SJCRH30 (cell line): ENCODE results near the gene NPAS3. TPM values are rescaled to one million over a fixed set of nuclear protein-coding genes. Genes with fewer than 3 reads are reported as not detected.
A peak's percentile ranks its signal among the peaks of the same experiment; 100 is the strongest.

Experiments
- DNase-seq, 2 experiments: peaks; one replicate each; pipeline ENCODE4 v3.0.0-alpha.2; 2015 to 2020
- H3K27ac ChIP-seq: fragments of 250-450 bp; sonication (Bioruptor Pico); 2 replicates; pipeline ENCODE4 v1.5.1; 2020; ENCODE audit warnings: mild to moderate bottlenecking, moderate library complexity
- H3K27me3 ChIP-seq: fragments of 250-450 bp; sonication (Bioruptor Pico); 2 replicates; pipeline ENCODE4 v1.5.1; 2020; ENCODE audit warnings: mild to moderate bottlenecking, moderate library complexity
- H3K36me3 ChIP-seq: fragments of 250-450 bp; sonication (Bioruptor Pico); 2 replicates; pipeline ENCODE4 v1.5.1; 2020; ENCODE audit warnings: mild to moderate bottlenecking, moderate library complexity
- H3K4me1 ChIP-seq: fragments of 250-450 bp; sonication (Bioruptor Pico); 2 replicates; pipeline ENCODE4 v1.5.1; 2020; ENCODE audit warnings: mild to moderate bottlenecking, moderate library complexity
- H3K4me3 ChIP-seq: fragments of 250-450 bp; sonication (Bioruptor Pico); 2 replicates; pipeline ENCODE4 v1.5.1; 2020; ENCODE audit warnings: mild to moderate bottlenecking, moderate library complexity
- H3K9me3 ChIP-seq: fragments of 250-450 bp; sonication (Bioruptor Pico); replicated peaks from 2 replicates; pipeline ENCODE4 v1.5.1; 2020; ENCODE audit warnings: mild to moderate bottlenecking, moderate library complexity
- total RNA-seq: library from RNA; depleted of rRNA; stranded (reverse); fragments of >200 nt; shearing (Covaris generic); gene quantifications from 2 replicates; pipeline ENCODE4 v1.2.3, GENCODE V29; 2014

Gene NPAS3
- total RNA-seq, 1 experiment from 2014 or later, result 1.8 TPM

GRCh38 chr14:33555710-33556350 lies 617.2 kb downstream of the NPAS3 start:
- Histone ChIP-seq H3K27ac (no peak overlapping the region), H3K4me3 (no peak overlapping the region), H3K4me1 (peaks cover 11% of the 10 kb centered on the region), H3K27me3 (no peaks in the 10 kb centered on the region), H3K36me3 (no peaks in the 10 kb centered on the region), H3K9me3 (no peaks in the 10 kb centered on the region)
- DNase-seq, result peak in 1 of 2 experiments; percentile 48

- Histone ChIP-seq H3K27me3 (no peaks in the 10 kb centered on the region), H3K4me1 (peaks cover 11% of the 10 kb centered on the region), H3K36me3 (no peaks in the 10 kb centered on the region), H3K27ac (no peak overlapping the region), H3K9me3 (no peaks in the 10 kb centered on the region), H3K4me3 (no peak overlapping the region)
- DNase-seq, result no peak
These were observed 617.9 kb downstream of the NPAS3 start for GRCh38 chr14:33556382-33557121.

GRCh38 chr14:33560718-33561431 lies 622.2 kb downstream of the NPAS3 start:
- H3K27ac ChIP-seq, result no peak overlapping the region

GRCh38 chr14:33561488-33562175 lies 623.0 kb downstream of the NPAS3 start:
- peaks cover under 1% of the 10 kb centered on the region for H3K4me1 ChIP-seq
- H3K36me3 ChIP-seq, result no peaks in the 10 kb centered on the region
- no peak overlapping the region for H3K27ac ChIP-seq
- H3K9me3 ChIP-seq, result no peaks in the 10 kb centered on the region
- no peak overlapping the region for H3K4me3 ChIP-seq
- DNase-seq, result no peak
- H3K27me3 ChIP-seq, result no peaks in the 10 kb centered on the region

More at GRCh38 chr14:33560718-33561431, 622.2 kb downstream of the NPAS3 start:
- H3K27me3 ChIP-seq, result no peaks in the 10 kb centered on the region
- H3K4me1 ChIP-seq, result peaks cover 6% of the 10 kb centered on the region
- no peaks in the 10 kb centered on the region for H3K36me3 ChIP-seq
- no peaks in the 10 kb centered on the region for H3K9me3 ChIP-seq
- no peak for DNase-seq
- no peak overlapping the region for H3K4me3 ChIP-seq

- no peaks in the 10 kb centered on the region for H3K4me1 ChIP-seq
- no peaks in the 10 kb centered on the region for H3K9me3 ChIP-seq
- no peaks in the 10 kb centered on the region for H3K27me3 ChIP-seq
- no peak overlapping the region for H3K4me3 ChIP-seq
- no peaks in the 10 kb centered on the region for H3K36me3 ChIP-seq
- no peak for DNase-seq
- no peak overlapping the region for H3K27ac ChIP-seq
These were observed 624.7 kb downstream of the NPAS3 start for GRCh38 chr14:33563191-33563900.

- Histone ChIP-seq H3K27me3 (no peaks in the 10 kb centered on the region), H3K27ac (no peak overlapping the region), H3K9me3 (no peaks in the 10 kb centered on the region), H3K4me1 (no peaks in the 10 kb centered on the region), H3K36me3 (no peaks in the 10 kb centered on the region), H3K4me3 (no peak overlapping the region)
- DNase-seq, result no peak
These were observed 625.2 kb downstream of the NPAS3 start for GRCh38 chr14:33563901-33564197.

- Histone ChIP-seq H3K27me3 (no peaks in the 10 kb centered on the region), H3K4me3 (no peak overlapping the region), H3K27ac (no peak overlapping the region), H3K9me3 (no peaks in the 10 kb centered on the region), H3K36me3 (no peaks in the 10 kb centered on the region), H3K4me1 (no peaks in the 10 kb centered on the region)
- no peak for DNase-seq
These were observed 626.3 kb downstream of the NPAS3 start for GRCh38 chr14:33564774-33565630.

- no peak overlapping the region for H3K27ac ChIP-seq
- no peaks in the 10 kb centered on the region for H3K36me3 ChIP-seq
- no peak overlapping the region for H3K4me3 ChIP-seq
- H3K27me3 ChIP-seq, result no peaks in the 10 kb centered on the region
- H3K9me3 ChIP-seq, result no peaks in the 10 kb centered on the region
- H3K4me1 ChIP-seq, result no peaks in the 10 kb centered on the region
- no peak for DNase-seq
These were observed 627.4 kb downstream of the NPAS3 start for GRCh38 chr14:33566082-33566481.

- H3K27ac ChIP-seq, result no peak overlapping the region
- DNase-seq, result no peak
- no peaks in the 10 kb centered on the region for H3K4me1 ChIP-seq
These were observed 628.5 kb downstream of the NPAS3 start for GRCh38 chr14:33567023-33567728.

GRCh38 chr14:33567731-33568130 lies 629.1 kb downstream of the NPAS3 start:
- Histone ChIP-seq H3K4me1 (no peaks in the 10 kb centered on the region), H3K36me3 (no peaks in the 10 kb centered on the region), H3K9me3 (no peaks in the 10 kb centered on the region), H3K27me3 (no peaks in the 10 kb centered on the region), H3K4me3 (no peak overlapping the region), H3K27ac (no peak overlapping the region)
- no peak for DNase-seq

More at GRCh38 chr14:33567023-33567728, 628.5 kb downstream of the NPAS3 start:
- Histone ChIP-seq H3K4me3 (no peak overlapping the region), H3K36me3 (no peaks in the 10 kb centered on the region), H3K27me3 (no peaks in the 10 kb centered on the region), H3K9me3 (no peaks in the 10 kb centered on the region)

GRCh38 chr14:33568935-33569579 lies 630.4 kb downstream of the NPAS3 start:
- Histone ChIP-seq H3K36me3 (no peaks in the 10 kb centered on the region), H3K4me3 (no peak overlapping the region), H3K27ac (no peak overlapping the region), H3K27me3 (no peaks in the 10 kb centered on the region), H3K4me1 (no peaks in the 10 kb centered on the region), H3K9me3 (no peaks in the 10 kb centered on the region)
- DNase-seq, result no peak

- Histone ChIP-seq H3K27me3 (no peaks in the 10 kb centered on the region), H3K4me3 (no peak overlapping the region), H3K9me3 (no peaks in the 10 kb centered on the region), H3K4me1 (no peaks in the 10 kb centered on the region), H3K27ac (no peak overlapping the region), H3K36me3 (no peaks in the 10 kb centered on the region)
- DNase-seq, result no peak
These were observed 631.4 kb downstream of the NPAS3 start for GRCh38 chr14:33569821-33570687.
